SK-N-SH treated with all-trans-retinoic acid at 6 μM for 48 hours (cell line): ENCODE measurements around the gene HEPN1.

Experiments
- ATAC-seq: fragments of 200-7000 bp; cut with Tn5 transposase; 3 replicates; pipeline ENCODE4 v1.9.1; 2020; ENCODE audit warnings: mild to moderate bottlenecking, moderate library complexity
- ARNTL ChIP-seq: fragments of 450-650 bp; formaldehyde crosslinking; IDR thresholded peaks from 2 replicates; pipeline ENCODE4 v1.5.0; 2020; ENCODE audit warnings: low read depth, mild to moderate bottlenecking, moderate library complexity, borderline replicate concordance
- BACH2 ChIP-seq: fragments of 250-450 bp; sonication (Bioruptor Pico); IDR thresholded peaks from 2 replicates; pipeline ENCODE4 v1.9.0; 2021; ENCODE audit warnings: mild to moderate bottlenecking, borderline replicate concordance
- CSDC2 ChIP-seq: fragments of 250-450 bp; sonication (Bioruptor Pico); IDR thresholded peaks from 2 replicates; pipeline ENCODE4 v1.5.0; 2020; ENCODE audit warnings: mild to moderate bottlenecking, moderate library complexity
- ESRRG ChIP-seq: fragments of 250-450 bp; sonication (Bioruptor Pico); IDR thresholded peaks from 2 replicates; pipeline ENCODE4 v1.6.1; 2021; ENCODE audit warnings: mild to moderate bottlenecking
- GLIS3 ChIP-seq: fragments of 250-450 bp; sonication (Bioruptor Pico); IDR thresholded peaks from 2 replicates; pipeline ENCODE4 v1.5.0; 2020; ENCODE audit warnings: mild to moderate bottlenecking, moderate library complexity
- ISL1 ChIP-seq: fragments of 250-450 bp; sonication (Bioruptor Pico); IDR thresholded peaks from 2 replicates; pipeline ENCODE4 v2.1.2; 2022; ENCODE audit warnings: mild to moderate bottlenecking, moderate library complexity
- OSR1 ChIP-seq: fragments of 250-450 bp; sonication (Bioruptor Pico); IDR thresholded peaks from 2 replicates; pipeline ENCODE4 v1.8.0; 2022; ENCODE audit warnings: moderate library complexity, mild to moderate bottlenecking, inconsistent platforms
- PPARA ChIP-seq: fragments of 250-450 bp; sonication (Bioruptor Pico); IDR thresholded peaks from 2 replicates; pipeline ENCODE4 v1.5.0; 2020; ENCODE audit warnings: mild to moderate bottlenecking, borderline replicate concordance
- RARB ChIP-seq: fragments of 250-450 bp; sonication (Bioruptor Pico); IDR thresholded peaks from 2 replicates; pipeline ENCODE4 v1.8.0; 2021; ENCODE audit warnings: mild to moderate bottlenecking, moderate library complexity
- SNAI2 ChIP-seq: fragments of 250-450 bp; sonication (Bioruptor Pico); IDR thresholded peaks from 2 replicates; pipeline ENCODE4 v1.5.0; 2020; ENCODE audit warnings: mild to moderate bottlenecking, moderate library complexity
- TCF4 ChIP-seq: fragments of 250-450 bp; sonication (Bioruptor Pico); IDR thresholded peaks from 2 replicates; pipeline ENCODE4 v1.8.0; 2021; ENCODE audit warnings: mild to moderate bottlenecking, moderate library complexity, borderline replicate concordance
- ZC3H10 ChIP-seq: fragments of 250-450 bp; sonication (Bioruptor Pico); IDR thresholded peaks from 2 replicates; pipeline ENCODE4 v1.5.1; 2021; ENCODE audit warnings: mild to moderate bottlenecking, moderate library complexity
- ZFP3 ChIP-seq: fragments of 250-450 bp; sonication (Bioruptor Pico); IDR thresholded peaks from 2 replicates; pipeline ENCODE4 v1.5.0; 2020; ENCODE audit warnings: mild to moderate bottlenecking, moderate library complexity
- ZFP30 ChIP-seq: fragments of 450-650 bp; formaldehyde crosslinking; IDR thresholded peaks from 2 replicates; pipeline ENCODE4 v1.5.0; 2022; ENCODE audit warnings: mild to moderate bottlenecking, moderate library complexity
- ZNF565 ChIP-seq: fragments of 450-650 bp; formaldehyde crosslinking; conservative IDR thresholded peaks from 2 replicates; pipeline ENCODE4 v1.5.0; 2020; ENCODE audit warnings: low read depth, mild to moderate bottlenecking, moderate library complexity
- ZNF70 ChIP-seq: fragments of 450-650 bp; formaldehyde crosslinking; IDR thresholded peaks from 2 replicates; pipeline ENCODE4 v1.5.0; 2020; ENCODE audit warnings: mild to moderate bottlenecking, moderate library complexity
- ZNF8 ChIP-seq: fragments of 450-650 bp; formaldehyde crosslinking; IDR thresholded peaks from 2 replicates; pipeline ENCODE4 v1.5.0; 2020; ENCODE audit warnings: mild to moderate bottlenecking, moderate library complexity
- TF ChIP-seq, protein P1 (sequence below): fragments of 250-450 bp; sonication (Bioruptor Pico); IDR thresholded peaks from 2 replicates; pipeline ENCODE4 v1.5.1; 2021; ENCODE audit warnings: mild to moderate bottlenecking, moderate library complexity
- TF ChIP-seq, protein P2 (sequence below): fragments of 250-450 bp; sonication (Bioruptor Pico); IDR thresholded peaks from 2 replicates; pipeline ENCODE4 v1.8.0; 2020; ENCODE audit warnings: mild to moderate bottlenecking, moderate library complexity, borderline replicate concordance
- TF ChIP-seq, protein P3 (sequence below): fragments of 250-450 bp; sonication (Bioruptor Pico); IDR thresholded peaks from 2 replicates; pipeline ENCODE4 v1.8.0; 2021; ENCODE audit warnings: low read depth, mild to moderate bottlenecking, moderate library complexity, borderline replicate concordance

Gene HEPN1

DNA sequence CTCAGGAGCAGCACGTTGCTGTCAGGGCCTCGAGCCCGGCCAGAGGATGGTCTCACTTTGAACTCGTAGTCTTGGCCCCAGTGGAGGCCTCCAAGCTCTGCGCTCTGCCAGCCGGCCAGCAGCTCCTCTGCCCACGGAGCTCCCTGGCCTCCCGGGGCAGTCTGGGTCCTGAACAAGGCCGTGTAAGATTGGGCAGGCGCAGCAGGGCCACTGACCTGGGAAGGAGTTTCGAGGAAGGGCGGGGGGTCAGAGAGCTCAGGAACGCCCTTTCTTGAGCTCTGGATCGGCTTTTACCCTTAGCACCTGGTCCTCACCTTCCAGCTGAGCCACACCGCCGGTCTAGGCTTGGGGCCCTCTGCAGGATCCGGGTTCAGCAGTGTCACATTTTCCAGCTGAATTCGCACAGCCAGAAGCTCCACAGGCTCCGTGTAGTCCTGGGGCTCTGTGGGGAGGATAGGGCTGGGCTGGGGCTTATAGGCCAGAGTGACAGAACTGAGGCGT, 23.5 kb upstream of the HEPN1 start:
- ATAC-seq = no peak
- TF ChIP-seq, protein P1, sequence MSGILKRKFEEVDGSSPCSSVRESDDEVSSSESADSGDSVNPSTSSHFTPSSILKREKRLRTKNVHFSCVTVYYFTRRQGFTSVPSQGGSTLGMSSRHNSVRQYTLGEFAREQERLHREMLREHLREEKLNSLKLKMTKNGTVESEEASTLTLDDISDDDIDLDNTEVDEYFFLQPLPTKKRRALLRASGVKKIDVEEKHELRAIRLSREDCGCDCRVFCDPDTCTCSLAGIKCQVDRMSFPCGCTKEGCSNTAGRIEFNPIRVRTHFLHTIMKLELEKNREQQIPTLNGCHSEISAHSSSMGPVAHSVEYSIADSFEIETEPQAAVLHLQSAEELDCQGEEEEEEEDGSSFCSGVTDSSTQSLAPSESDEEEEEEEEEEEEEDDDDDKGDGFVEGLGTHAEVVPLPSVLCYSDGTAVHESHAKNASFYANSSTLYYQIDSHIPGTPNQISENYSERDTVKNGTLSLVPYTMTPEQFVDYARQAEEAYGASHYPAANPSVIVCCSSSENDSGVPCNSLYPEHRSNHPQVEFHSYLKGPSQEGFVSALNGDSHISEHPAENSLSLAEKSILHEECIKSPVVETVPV (CRISPR knock-in tag) = no peak
- TF ChIP-seq ZC3H10 (no peak), ARNTL (CRISPR knock-in tag) (no peak), ZNF70 (CRISPR knock-in tag) (no peak), CSDC2 (no peak), OSR1 (CRISPR knock-in tag) (no peak), PPARA (CRISPR knock-in tag) (no peak), ZNF8 (CRISPR knock-in tag) (no peak), ESRRG (CRISPR knock-in tag) (no peak), RARB (CRISPR knock-in tag) (no peak), ZNF565 (CRISPR knock-in tag) (no peak), ZFP3 (CRISPR knock-in tag) (no peak), ISL1 (CRISPR knock-in tag) (no peak), ZFP30 (CRISPR knock-in tag) (no peak)
- TF ChIP-seq, protein P2, sequence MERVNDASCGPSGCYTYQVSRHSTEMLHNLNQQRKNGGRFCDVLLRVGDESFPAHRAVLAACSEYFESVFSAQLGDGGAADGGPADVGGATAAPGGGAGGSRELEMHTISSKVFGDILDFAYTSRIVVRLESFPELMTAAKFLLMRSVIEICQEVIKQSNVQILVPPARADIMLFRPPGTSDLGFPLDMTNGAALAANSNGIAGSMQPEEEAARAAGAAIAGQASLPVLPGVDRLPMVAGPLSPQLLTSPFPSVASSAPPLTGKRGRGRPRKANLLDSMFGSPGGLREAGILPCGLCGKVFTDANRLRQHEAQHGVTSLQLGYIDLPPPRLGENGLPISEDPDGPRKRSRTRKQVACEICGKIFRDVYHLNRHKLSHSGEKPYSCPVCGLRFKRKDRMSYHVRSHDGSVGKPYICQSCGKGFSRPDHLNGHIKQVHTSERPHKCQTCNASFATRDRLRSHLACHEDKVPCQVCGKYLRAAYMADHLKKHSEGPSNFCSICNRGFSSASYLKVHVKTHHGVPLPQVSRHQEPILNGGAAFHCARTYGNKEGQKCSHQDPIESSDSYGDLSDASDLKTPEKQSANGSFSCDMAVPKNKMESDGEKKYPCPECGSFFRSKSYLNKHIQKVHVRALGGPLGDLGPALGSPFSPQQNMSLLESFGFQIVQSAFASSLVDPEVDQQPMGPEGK (CRISPR knock-in tag) = no peak
- TF ChIP-seq, protein P3, sequence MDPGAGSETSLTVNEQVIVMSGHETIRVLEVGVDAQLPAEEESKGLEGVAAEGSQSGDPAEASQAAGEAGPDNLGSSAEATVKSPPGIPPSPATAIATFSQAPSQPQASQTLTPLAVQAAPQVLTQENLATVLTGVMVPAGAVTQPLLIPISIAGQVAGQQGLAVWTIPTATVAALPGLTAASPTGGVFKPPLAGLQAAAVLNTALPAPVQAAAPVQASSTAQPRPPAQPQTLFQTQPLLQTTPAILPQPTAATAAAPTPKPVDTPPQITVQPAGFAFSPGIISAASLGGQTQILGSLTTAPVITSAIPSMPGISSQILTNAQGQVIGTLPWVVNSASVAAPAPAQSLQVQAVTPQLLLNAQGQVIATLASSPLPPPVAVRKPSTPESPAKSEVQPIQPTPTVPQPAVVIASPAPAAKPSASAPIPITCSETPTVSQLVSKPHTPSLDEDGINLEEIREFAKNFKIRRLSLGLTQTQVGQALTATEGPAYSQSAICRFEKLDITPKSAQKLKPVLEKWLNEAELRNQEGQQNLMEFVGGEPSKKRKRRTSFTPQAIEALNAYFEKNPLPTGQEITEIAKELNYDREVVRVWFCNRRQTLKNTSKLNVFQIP = no peak

DNA sequence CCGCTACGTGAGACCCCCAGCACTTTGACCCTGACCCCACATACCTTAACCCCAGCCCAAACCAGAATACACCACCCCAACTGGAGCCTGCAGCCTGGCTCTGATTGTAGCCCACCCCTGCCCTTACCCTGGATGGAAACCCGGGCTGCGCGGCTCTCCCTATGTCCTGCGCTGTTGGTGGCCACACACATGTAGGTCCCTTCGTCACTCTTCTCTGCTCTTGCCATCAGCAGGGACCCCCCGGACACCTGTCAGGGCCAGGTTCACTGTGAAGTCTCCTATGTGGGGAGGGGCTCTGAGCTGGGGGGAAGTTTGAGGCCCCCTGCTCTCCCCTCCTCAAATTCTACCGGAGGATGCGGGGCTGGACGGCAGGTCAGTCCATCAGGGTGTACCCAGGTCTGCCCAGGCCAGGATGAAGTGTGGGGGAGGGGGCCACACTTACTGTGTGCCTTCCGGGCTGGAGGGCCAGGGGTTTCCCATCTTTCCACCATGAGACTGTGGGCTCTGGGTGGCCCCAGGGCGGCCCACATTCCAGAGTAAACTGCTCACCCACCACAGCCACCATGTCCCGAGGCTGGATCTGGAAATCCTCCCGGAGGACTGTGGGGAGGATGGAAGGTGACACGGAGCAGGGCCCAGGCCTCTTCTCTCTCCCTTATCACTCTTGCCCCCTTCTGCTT, 22.8 kb upstream of the HEPN1 start:
- ATAC-seq = no peak
- TF ChIP-seq OSR1 (CRISPR knock-in tag) = no peak
- TF ChIP-seq SNAI2 (CRISPR knock-in tag) = no peak
- TF ChIP-seq, protein P1 (CRISPR knock-in tag) = no peak
- TF ChIP-seq ISL1 (CRISPR knock-in tag) = no peak
- TF ChIP-seq GLIS3 = no peak
- TF ChIP-seq ZNF565 (CRISPR knock-in tag) = no peak
- TF ChIP-seq ZC3H10 = no peak
- TF ChIP-seq, protein P2 (CRISPR knock-in tag) = no peak
- no peak for TF ChIP-seq BACH2 (CRISPR knock-in tag)
- no peak for TF ChIP-seq TCF4 (CRISPR knock-in tag)
- TF ChIP-seq ARNTL (CRISPR knock-in tag) = no peak

DNA sequence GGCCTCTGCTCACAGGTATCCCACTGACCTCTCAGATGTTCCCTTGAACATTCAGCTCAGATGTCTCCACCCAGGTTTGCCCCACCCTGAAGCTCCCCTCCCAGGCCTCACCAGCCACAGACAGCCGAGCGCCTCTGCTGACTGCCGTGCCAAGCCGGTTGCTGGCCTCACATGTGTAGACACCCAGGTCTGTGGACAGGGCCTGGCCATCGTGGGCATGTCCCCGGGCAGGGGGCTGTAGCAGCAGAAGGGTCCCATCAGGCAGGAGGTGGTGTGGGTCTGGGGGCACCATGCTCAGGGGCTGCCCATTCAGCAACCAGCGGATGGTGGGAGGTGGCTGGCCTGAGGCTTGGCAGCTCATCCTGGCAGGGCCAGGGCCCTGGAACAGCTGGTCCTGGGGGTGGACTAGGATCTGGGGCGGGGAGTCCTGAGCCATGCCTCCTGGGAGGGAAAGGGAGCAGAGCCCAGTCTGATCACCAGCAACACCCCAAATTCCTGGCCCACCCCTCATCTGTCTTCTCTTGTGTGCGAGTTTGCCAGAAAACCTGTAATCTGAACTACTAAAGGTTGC, 22.1 kb upstream of the HEPN1 start:
- no peak for ATAC-seq
- TF ChIP-seq ARNTL (CRISPR knock-in tag) (no peak), ZNF8 (CRISPR knock-in tag) (no peak), ZNF565 (CRISPR knock-in tag) (no peak)
